Liver (tissue), 9 donors: Measurements from ENCODE around the gene ARHGEF28. TPM values are rescaled to one million over a fixed set of nuclear protein-coding genes. Genes with fewer than 3 reads are reported as not detected.

Experiments used
- DNase-seq: peaks from one replicate; pipeline ENCODE4 v3.0.0-alpha.2; 2017; ENCODE audit warnings: low spot score
- H3K27ac ChIP-seq, 2 donors: one replicate each; pipeline ENCODE4 v1.7.0; 2013; ENCODE audit warnings: inconsistent platforms in 2 of 2, low read length in 2 of 2, control low read depth in 1 of 2, low read depth in 1 of 2, mild to moderate bottlenecking in 1 of 2
- H3K27me3 ChIP-seq, 4 donors: one replicate each; pipeline versions ENCODE4 v1.6.1 to v1.7.0; 2013; ENCODE audit warnings: low read length in 3 of 4, inconsistent platforms in 1 of 4, mild to moderate bottlenecking in 1 of 4, moderate library complexity in 1 of 4; ENCODE audit not compliant: control insufficient read depth in 4 of 4, insufficient read depth in 4 of 4
- H3K36me3 ChIP-seq, 4 donors: one replicate each; pipeline versions ENCODE4 v1.6.1 to v1.7.0; 2013; ENCODE audit warnings: low read length in 3 of 4, mild to moderate bottlenecking in 3 of 4, low read depth in 1 of 4, moderate library complexity in 1 of 4; ENCODE audit not compliant: control insufficient read depth in 4 of 4, insufficient read depth in 3 of 4
- H3K4me1 ChIP-seq, 4 donors: one replicate each; pipeline versions ENCODE4 v1.6.1 to v1.7.0; 2013; ENCODE audit warnings: low read length in 3 of 4, mild to moderate bottlenecking in 3 of 4, moderate library complexity in 1 of 4; ENCODE audit not compliant: control insufficient read depth in 4 of 4, insufficient read depth in 4 of 4
- H3K4me3 ChIP-seq, 3 donors: one replicate each; pipeline versions ENCODE4 v1.6.1 to v1.7.0; 2013; ENCODE audit warnings: low read length in 3 of 3, control low read depth in 1 of 3, low read depth in 1 of 3, mild to moderate bottlenecking in 1 of 3
- H3K9ac ChIP-seq, 2 donors: one replicate each; pipeline ENCODE4 v1.7.0; 2013; ENCODE audit warnings: low read length in 2 of 2, mild to moderate bottlenecking in 2 of 2, moderate library complexity in 2 of 2, control low read depth in 1 of 2, low read depth in 1 of 2
- H3K9me3 ChIP-seq, 4 donors: one replicate each; pipeline versions ENCODE4 v1.6.1 to v1.7.0; 2013; ENCODE audit warnings: low read length in 3 of 4; ENCODE audit not compliant: control insufficient read depth in 4 of 4
- ATF3 ChIP-seq: IDR thresholded peaks from 2 replicates; pipeline ENCODE4 v1.6.1; 2016; ENCODE audit warnings: antibody characterized with exemption
- CTCF ChIP-seq: fragments of 150-350 bp; IDR thresholded peaks from 2 replicates; pipeline ENCODE4 v1.5.1; 2017; ENCODE audit warnings: improper control_type of control experiment, low read depth, low read length; ENCODE audit not compliant: missing input control
- EGR1 ChIP-seq, 2 donors: IDR thresholded peaks; 2 replicates each; pipeline ENCODE4 v1.6.1; 2016 to 2018; ENCODE audit warnings: antibody characterized with exemption in 2 of 2, low read depth in 2 of 2
- FOXA1 ChIP-seq: IDR thresholded peaks from 2 replicates; pipeline ENCODE4 v1.6.1; 2016; ENCODE audit warnings: antibody characterized with exemption
- FOXA2 ChIP-seq: IDR thresholded peaks from 2 replicates; pipeline ENCODE4 v1.6.1; 2016; ENCODE audit warnings: antibody characterized with exemption
- GABPA ChIP-seq, 2 donors: IDR thresholded peaks in 1 of 2; conservative IDR thresholded peaks in 1 of 2; 2 replicates each; pipeline ENCODE4 v1.6.1; 2016; ENCODE audit warnings: antibody characterized with exemption in 2 of 2, mild to moderate bottlenecking in 1 of 2, moderate library complexity in 1 of 2
- HNF4A ChIP-seq, 2 donors: conservative IDR thresholded peaks; 2 replicates each; pipeline ENCODE4 v1.6.1; 2016; ENCODE audit warnings: antibody characterized with exemption in 2 of 2, mild to moderate bottlenecking in 2 of 2
- HNF4G ChIP-seq: IDR thresholded peaks from 2 replicates; pipeline ENCODE4 v1.6.1; 2016; ENCODE audit warnings: antibody characterized with exemption
- JUND ChIP-seq, 2 donors: IDR thresholded peaks; 2 replicates each; pipeline ENCODE4 v1.6.1; 2016; ENCODE audit warnings: antibody characterized with exemption in 2 of 2
- MAX ChIP-seq: IDR thresholded peaks from 2 replicates; pipeline ENCODE4 v1.6.1; 2016; ENCODE audit warnings: antibody characterized with exemption
- NR2F2 ChIP-seq: IDR thresholded peaks from 2 replicates; pipeline ENCODE4 v1.6.1; 2016; ENCODE audit warnings: antibody characterized with exemption
- RAD21 ChIP-seq, 2 donors: IDR thresholded peaks; 2 replicates each; pipeline ENCODE4 v1.6.1; 2016; ENCODE audit warnings: antibody characterized with exemption in 2 of 2, mild to moderate bottlenecking in 2 of 2
- REST ChIP-seq: IDR thresholded peaks from 2 replicates; pipeline ENCODE4 v1.6.1; 2016; ENCODE audit warnings: antibody characterized with exemption, mild to moderate bottlenecking
- RXRA ChIP-seq, 2 donors: IDR thresholded peaks; 2 replicates each; pipeline ENCODE4 v1.6.1; 2017 to 2018; ENCODE audit warnings: antibody characterized with exemption in 2 of 2, mild to moderate bottlenecking in 1 of 2
- SP1 ChIP-seq: IDR thresholded peaks from 2 replicates; pipeline ENCODE4 v1.6.1; 2018; ENCODE audit warnings: antibody characterized with exemption, mild to moderate bottlenecking
- TAF1 ChIP-seq: conservative IDR thresholded peaks from 2 replicates; pipeline ENCODE4 v1.6.1; 2016; ENCODE audit warnings: antibody characterized with exemption, mild to moderate bottlenecking
- YY1 ChIP-seq: IDR thresholded peaks from 2 replicates; pipeline ENCODE4 v1.6.1; 2016; ENCODE audit warnings: antibody characterized with exemption, mild to moderate bottlenecking
- polyA plus RNA-seq, 2 donors: library from polyadenylated mRNA; stranded (reverse) in 1 of 2; unstranded in 1 of 2; fragments of 200-250 nt in 1 of 2; fragments of >200 nt in 1 of 2; fragmentation: Nextera tagmentation in 1 of 2; extraction: Ambion mirVana in 1 of 2; gene quantifications; one replicate each; pipeline versions ENCODE4 v1.2.1 to v1.2.3, GENCODE V29; 2013 to 2015
- total RNA-seq, 2 donors: library from RNA; depleted of rRNA; stranded (reverse); fragments of >200 nt; gene quantifications; one replicate each; pipeline ENCODE4 v1.2.3, GENCODE V29; 2014
- TF ChIP-seq, protein P1 (sequence below): IDR thresholded peaks from 2 replicates; pipeline ENCODE4 v1.6.1; 2016; ENCODE audit warnings: antibody characterized with exemption
- donor health status: healthy.
- donor health status: healthy.
- donor health status: healthy.
- donor health status: healthy.
- donor health status: healthy.

ARHGEF28 gene
- total and polyA plus RNA-seq, 4 donors = 1.6 to 13.9 (median 3.6) TPM

GRCh38 chr5:73702534-73702933 is 76.5 kb downstream of the ARHGEF28 start (continued):
- no peak for TF ChIP-seq CTCF
- no peak for TF ChIP-seq FOXA2
- no peak for TF ChIP-seq EGR1 (IDR thresholded peaks at IDR 0.05; ENCODE audit: low read depth in 2 of 2)
- no peak for TF ChIP-seq GABPA (IDR thresholded peaks at IDR 0.05 in 1 of 2, conservative IDR thresholded peaks at IDR 0.05 in 1 of 2)
- TF ChIP-seq, protein P1, sequence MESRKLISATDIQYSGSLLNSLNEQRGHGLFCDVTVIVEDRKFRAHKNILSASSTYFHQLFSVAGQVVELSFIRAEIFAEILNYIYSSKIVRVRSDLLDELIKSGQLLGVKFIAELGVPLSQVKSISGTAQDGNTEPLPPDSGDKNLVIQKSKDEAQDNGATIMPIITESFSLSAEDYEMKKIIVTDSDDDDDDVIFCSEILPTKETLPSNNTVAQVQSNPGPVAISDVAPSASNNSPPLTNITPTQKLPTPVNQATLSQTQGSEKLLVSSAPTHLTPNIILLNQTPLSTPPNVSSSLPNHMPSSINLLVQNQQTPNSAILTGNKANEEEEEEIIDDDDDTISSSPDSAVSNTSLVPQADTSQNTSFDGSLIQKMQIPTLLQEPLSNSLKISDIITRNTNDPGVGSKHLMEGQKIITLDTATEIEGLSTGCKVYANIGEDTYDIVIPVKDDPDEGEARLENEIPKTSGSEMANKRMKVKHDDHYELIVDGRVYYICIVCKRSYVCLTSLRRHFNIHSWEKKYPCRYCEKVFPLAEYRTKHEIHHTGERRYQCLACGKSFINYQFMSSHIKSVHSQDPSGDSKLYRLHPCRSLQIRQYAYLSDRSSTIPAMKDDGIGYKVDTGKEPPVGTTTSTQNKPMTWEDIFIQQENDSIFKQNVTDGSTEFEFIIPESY = no peak
- TF ChIP-seq NR2F2 = no peak

DNA sequence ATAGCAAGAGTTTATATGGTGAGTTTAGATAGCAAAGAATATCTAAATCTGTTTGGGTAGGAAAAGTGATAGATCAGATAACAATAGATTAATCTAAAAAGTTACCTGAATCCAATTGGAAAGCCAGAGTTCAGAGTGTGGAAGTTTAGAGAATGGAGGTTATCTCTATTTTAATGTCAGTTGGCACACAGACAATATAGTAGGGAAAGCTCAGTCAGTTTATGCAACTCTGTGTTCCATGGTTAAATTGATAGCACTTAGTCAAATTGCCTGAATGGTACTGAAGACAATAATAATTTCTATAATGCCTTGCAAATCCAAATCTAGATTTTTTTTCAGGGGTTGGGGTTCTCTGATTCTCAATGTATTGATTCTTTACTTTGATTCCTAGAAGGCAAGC is 77.0 kb downstream of the ARHGEF28 start:
- H3K4me3 ChIP-seq = no peak overlapping the region
- no peaks in the 10 kb centered on the region for H3K36me3 ChIP-seq
- TF ChIP-seq FOXA1 (no peak), SP1 (no peak), YY1 (no peak), HNF4G (no peak), CTCF (no peak), RXRA (IDR thresholded peaks at IDR 0.05) (no peak), MAX (no peak), RAD21 (IDR thresholded peaks at IDR 0.05) (no peak), EGR1 (IDR thresholded peaks at IDR 0.05; ENCODE audit: low read depth in 2 of 2) (no peak), GABPA (IDR thresholded peaks at IDR 0.05 in 1 of 2, conservative IDR thresholded peaks at IDR 0.05 in 1 of 2) (no peak), TAF1 (no peak), NR2F2 (no peak), HNF4A (conservative IDR thresholded peaks at IDR 0.05) (no peak), ATF3 (no peak), JUND (IDR thresholded peaks at IDR 0.05) (no peak), REST (no peak), FOXA2 (no peak)
- TF ChIP-seq, protein P1 = no peak
- no peak for DNase-seq
- H3K4me1 ChIP-seq = no peaks in the 10 kb centered on the region
- no peaks in the 10 kb centered on the region for H3K9me3 ChIP-seq
- H3K9ac ChIP-seq = no peak overlapping the region
- H3K27ac ChIP-seq = no peak overlapping the region
- no peaks in the 10 kb centered on the region for H3K27me3 ChIP-seq
